GOT3 (cell line): Measurements from ENCODE around the gene SERGEF.

Source experiments
- DNase-seq: peaks from one replicate; lab custom pipeline; 2025; ENCODE audit warnings: mixed read lengths; lab: John Stamatoyannopoulos, UW

The SERGEF gene

DNA sequence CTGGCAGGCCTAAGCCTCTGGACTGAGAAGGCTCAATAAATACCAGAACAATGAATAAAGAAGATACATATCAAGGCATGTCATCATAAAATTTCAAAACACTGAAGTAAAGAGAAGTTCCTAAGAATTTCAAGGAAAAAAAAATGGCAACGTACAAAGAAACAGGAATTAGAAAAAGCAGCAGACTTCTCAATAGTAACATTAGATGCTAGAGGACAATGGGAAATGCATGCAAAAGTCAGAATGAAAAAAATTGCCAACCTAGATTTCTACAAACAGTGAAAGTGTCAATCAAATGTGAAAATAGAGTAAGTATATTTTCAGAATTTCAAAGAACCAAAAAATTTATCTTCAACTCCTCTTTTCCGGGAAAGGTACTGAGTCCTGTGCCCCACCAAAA lies 153.3 kb downstream of the SERGEF start:
- no peak for DNase-seq

DNA sequence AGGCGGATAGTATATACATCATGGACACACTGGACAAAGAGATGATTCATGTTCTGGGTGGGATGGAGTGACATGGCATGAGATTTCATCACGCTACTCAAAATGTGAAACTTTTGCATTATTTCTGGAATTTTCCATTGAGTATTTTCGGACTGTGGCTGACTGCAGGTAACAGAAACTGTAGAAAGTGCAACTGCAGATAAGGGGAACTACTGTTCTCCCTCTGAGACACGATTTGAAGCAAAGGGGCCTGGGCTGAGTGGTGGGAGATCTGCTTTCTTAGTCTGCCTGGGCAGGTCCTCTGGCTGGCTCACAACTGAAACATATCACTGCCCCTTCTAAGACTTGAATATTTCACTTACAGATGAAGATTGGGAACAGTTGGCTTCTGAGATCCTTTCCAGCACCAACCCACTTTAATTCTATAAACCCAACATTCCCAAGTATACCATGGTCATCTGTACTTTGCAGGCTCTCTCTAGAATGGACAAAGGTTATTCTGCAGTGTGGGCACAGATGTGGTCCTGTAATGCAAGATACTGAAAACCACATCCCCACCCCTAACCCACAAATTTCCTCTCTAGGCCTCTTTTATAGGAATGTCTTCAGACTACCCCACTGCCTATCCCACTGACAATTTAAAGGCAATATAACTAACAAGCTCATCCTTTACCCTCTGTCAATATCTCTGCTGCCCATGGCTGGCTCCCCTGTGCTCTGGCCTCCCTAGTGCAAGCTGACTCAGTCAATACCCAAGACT lies 157.1 kb downstream of the SERGEF start:
- DNase-seq: no peak

DNA sequence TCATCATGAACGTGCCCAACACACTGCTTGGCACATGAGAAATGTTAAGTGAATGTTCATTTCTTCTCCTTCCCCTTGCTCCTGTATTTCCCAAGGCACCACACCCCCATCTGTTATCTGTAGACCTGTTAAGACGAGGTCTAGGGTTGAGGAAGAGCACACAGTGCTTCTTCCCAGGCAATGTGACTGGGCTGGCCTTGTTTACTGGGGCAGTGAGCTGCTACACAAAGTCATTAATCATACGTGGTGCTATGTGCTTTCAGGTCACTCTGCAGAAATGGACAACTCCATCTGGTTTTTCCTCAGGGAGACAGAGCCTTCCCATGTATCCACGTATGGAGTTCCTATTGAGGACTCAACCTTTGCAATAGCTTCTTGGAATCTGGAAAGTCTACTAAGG lies 159.6 kb downstream of the SERGEF start:
- no peak for DNase-seq

DNA sequence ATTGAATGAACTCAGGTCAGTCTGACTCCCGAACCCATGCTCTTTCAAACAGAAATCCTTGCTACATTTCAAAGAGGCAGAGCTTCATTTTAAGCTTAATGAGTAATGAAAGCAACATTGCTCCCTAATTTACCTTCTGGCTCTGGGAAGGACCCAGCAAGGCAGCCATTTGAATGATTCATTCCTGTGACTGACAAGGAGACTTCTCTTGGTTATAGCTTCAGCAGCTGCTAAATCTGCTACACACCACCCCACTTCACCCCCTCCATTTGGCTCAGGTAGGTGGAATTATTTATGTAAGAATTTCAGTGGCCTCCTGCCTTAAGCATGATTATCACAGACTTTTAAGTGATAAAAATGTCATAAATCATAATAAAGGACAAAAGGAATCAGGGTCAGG lies 160.6 kb downstream of the SERGEF start:
- DNase-seq: no peak

DNA sequence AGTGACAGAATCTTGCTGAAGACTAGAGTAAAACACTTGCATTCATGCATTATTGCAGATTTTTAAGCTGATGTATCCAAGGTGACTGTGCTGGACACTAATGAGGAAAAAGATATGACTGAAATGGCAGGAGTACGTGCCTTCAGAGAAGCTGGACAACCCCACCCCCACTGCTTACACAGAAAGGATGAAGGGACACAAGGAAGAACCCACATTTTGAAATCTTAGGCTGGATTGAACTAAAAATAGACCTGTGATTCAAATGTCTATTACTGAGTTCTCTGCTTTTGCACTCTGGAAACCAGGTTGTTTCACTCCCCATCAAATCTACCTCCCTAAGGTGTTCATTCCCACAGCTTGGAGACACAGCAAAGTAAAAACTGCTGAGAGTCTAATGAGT lies 161.2 kb downstream of the SERGEF start:
- no peak for DNase-seq

DNA sequence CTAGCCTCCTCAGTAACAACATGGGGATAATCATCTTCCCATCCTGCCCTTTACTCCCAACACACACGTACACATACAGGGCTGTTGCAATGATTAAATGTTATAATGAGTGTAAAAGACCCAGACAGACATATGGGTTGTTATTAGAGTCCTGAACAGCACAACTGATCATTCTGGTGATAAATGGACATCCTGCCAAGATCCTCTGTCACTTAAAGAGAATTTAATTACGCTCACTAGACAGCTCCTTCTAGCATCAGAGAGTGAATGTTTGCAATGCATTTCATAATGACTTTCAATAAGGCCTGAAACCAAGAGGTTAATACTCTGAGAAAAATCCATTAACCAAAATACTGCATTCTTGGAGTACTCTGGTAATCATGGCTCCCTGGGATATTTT lies 162.5 kb downstream of the SERGEF start:
- no peak for DNase-seq

DNA sequence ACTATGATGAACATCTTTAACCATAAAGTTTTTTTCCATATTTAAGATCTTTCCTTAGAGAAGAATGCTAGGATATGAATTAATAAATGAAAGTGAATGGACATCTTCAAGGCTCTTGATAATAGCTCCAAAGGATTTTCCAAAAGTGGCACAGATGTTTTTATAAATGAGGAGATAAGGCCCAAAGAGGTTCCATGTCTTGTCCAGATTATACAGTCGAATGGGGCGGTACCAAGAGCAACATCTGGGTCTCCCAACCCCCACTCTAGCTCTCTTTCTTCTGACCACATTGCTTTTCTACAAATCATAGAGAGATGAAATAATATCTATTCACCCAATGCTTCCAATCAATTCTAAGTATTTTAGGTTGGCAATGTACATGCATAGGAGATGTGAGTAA lies 164.1 kb downstream of the SERGEF start:
- no peak for DNase-seq

DNA sequence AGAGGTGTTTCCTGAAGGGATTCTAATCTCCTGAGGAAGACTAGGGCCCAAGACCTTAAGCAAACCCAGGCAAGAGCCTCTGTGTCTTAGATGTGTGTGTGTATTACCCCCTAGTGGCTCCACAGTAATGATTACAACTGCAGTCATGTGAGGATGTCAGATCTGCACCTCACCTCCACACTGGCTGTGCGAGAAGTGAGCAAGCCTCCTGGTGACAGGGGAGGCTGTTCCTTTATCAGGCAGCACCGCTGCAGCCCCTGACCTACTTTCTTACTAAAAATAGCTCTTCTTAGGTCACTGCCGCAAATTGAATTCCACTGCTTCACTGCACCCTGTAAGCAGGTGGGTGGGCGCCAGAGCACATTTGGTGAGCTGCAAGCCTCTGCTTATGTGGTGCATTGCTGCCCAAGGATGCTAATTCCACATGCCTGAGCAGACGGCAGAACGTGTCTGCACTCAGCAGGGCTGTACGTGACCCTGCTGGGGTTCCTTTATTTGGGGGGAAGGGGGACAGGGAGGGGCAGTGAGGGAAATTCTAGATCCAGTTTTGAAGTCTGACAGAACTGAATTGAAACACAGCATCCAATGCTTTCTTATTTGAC lies 165.9 kb downstream of the SERGEF start:
- DNase-seq: no peak

DNA sequence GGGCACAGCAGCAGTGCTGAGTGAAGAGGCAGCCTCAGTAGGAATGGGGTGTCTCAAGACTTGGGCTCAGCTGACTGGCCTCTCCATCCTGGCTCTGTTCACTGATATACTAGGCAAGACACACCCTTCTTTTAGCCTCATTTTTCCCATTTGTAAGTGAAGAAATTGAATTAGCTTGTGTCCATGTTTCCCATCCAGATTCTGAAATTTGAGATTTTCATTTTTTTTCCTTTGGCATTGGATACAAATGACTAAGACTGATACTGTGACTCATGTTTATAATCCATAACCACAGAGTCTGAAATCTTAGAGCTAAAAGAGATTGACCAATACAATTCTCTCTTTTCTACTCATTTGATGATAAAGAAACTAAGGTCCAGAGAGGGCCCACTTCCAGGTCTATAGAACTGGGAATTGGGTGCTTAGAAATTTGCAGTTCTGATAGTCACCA lies 167.4 kb downstream of the SERGEF start:
- DNase-seq: no peak

DNA sequence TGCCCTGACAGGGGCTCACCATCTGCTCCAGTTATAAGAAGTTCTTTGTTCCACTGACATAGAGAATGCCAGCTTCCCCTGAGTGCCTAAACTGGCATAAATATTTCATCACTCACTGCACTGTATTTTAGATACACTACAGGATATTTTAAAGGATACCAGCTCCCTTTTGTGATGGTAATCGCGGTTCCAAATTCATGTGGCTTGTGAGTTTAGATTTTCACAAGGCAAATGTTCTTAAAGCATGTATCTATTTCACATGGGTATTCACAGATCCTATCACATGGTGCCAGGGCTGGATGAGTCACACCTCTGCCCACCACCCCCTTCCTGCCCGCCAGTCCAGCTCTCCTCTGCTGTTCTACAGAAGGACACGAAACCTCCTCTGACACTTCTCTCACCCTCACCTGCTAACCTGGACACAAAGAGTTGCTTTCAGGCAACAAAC lies 172.7 kb downstream of the SERGEF start:
- no peak for DNase-seq

DNA sequence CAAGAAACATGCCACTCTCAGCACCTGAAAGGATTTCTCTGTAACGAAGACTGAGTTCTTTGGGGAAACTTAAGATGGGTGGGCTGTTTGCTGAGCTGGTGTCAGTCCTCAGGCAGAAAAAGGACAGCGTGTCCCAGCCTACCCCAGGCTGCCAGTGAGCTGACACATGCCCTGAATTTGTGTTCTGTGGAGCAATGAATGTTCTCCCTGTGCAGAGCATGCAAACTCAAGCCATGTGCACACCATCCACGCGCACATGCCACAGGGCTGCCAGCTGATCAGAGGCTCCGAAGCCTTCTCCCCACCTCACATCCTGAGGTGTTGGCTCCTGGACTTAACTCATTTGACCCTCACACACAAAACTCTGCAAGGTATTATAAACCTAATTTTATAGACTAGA lies 173.4 kb downstream of the SERGEF start:
- DNase-seq: no peak

DNA sequence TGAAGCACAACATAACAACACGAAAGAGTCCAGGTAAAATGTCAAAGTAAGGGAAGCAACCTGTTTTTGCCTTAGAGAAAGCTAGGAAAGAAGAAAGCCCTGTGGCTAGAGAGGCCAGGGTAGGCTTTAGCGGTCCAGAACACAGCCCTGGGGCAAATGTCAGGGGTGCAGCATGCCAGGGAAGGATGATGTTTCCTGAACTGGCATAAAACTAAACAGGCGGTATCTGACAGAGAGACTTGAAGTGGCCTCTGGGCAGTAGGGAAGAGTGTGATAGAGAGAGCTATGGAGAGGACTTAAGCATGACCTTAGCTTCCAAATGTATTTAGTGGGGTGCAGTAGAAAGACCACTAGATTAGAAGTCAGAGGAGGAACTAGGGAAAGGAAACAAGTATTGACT lies 174.7 kb downstream of the SERGEF start:
- DNase-seq: no peak

DNA sequence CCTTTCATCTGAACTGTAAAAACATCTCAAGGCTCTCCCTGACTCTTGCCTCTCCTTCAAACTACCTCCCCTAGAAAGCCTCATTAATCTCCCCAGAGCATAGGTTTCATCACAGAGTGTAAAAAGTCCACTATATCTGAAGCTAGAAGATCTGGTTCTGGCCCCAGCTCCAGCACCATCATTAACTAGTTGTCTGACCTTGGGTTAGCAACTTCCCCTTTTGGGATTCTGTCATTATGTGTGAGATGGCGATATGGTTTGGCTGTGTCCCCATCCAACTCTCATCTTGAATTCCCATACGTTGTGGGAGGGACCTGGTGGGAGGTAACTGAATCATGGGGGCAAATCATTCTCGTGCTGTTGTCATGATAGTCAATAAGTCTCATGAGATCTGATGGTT lies 181.0 kb downstream of the SERGEF start:
- no peak for DNase-seq

DNA sequence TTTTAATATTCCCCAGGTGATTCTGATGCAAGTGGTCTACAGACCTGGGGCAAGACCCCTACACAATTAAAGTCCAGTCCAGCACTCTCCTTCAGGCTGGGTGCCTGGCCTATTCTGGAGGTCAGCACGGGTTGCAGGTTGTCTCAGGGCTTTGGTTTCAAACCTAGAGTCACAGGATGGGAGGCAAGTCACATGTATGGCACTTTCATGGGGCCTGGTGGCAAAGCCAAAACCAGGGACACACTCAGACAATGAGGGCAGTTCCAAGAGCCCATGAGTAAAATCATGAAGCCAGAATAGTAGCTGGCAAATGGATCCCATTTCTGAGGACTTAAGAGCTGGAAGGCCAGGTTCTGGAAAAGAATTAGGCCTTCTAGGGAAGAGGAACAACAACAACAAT lies 181.6 kb downstream of the SERGEF start:
- no peak for DNase-seq

DNA sequence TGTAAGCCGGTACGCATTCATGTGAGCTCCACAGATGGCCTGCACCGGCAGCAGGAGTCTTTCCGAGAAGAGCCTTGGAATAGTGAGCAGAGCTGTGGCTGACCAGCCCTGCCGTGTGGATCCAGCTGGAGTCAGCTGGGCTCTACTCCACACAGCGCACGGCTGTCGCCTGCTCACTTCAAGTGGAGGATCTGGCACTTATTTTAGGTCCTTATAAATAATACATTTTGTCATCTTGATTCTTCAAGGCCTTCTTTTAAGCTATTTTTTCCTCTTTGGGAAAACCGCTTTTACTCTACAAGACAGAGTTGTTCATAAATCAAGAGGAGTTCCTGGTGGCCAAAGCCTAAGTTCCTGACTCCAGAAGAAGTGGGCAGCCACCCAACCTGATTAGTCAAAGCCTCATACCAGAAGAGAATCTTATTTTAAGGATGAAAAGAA lies 184.5 kb downstream of the SERGEF start:
- DNase-seq: no peak

DNA sequence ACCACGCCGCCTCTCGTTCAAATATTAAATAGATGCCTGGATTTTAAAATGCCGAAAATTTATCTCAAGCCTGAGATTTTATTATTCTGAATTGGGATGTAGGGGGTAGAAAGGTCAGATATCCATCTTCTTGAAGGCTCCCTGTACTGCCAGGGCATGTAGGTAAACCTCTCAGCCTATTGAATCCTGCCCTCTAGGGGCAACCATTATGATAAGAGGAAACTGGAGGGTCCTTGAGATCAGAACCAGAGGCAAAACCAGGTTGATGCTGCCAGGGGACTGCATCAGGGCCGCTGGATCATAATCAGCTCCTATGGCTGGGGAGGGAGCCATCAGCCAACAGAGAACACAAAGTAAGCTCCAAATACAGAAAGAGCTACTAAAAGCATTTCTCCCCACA lies 185.8 kb downstream of the SERGEF start:
- DNase-seq: no peak

DNA sequence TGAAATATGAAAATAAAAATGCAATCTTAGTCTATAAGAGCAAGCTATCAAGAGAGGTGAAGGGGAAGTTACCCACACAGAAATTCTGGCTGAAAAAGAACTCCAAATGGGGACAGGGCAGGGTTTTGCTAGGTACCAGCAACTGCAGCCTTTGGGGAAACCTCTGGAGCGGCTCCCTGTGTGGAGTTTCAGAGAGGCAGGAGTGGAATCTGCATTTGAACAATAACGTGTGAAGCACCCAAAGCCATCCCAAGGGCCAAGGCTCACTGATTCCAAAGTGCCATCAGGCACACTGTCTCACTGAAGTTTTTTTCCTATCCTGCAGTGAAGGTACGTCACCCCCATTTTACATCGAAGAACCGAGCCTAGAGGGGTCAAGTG lies 190.5 kb downstream of the SERGEF start:
- no peak for DNase-seq

DNA sequence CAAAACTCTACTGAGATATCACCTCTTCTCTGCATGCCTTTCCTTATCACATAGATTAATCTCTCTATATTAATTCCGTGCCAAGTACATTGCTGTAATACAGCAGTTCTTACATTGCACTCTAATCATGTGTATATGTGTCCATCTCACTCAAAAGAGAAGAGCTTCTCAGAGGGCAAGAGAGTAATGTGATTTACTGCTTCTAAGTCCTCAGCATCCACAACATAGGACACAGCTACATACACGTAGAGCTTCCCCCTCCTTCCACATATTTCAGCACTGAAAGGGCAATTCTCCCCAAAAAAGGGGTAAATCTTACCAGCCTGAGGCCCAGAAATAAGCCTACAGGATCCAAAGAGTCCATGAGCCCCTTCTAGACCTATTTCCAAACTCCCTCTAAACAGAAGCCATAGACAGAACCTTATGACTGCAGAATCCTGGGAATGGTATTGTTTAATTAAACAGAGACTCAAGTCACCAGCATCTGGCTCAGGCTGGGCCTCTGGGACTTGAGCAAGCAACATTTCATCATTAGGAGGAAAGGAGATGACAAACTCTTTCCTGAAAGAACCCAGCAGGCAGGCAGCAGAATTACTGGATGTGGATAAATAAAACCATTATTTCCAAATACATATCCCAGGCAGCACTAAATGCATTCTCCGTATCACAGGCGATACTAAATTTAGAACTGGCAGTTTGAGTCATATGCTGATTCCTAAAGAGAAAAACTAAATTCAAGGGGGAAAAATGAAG lies 191.0 kb downstream of the SERGEF start:
- no peak for DNase-seq

DNA sequence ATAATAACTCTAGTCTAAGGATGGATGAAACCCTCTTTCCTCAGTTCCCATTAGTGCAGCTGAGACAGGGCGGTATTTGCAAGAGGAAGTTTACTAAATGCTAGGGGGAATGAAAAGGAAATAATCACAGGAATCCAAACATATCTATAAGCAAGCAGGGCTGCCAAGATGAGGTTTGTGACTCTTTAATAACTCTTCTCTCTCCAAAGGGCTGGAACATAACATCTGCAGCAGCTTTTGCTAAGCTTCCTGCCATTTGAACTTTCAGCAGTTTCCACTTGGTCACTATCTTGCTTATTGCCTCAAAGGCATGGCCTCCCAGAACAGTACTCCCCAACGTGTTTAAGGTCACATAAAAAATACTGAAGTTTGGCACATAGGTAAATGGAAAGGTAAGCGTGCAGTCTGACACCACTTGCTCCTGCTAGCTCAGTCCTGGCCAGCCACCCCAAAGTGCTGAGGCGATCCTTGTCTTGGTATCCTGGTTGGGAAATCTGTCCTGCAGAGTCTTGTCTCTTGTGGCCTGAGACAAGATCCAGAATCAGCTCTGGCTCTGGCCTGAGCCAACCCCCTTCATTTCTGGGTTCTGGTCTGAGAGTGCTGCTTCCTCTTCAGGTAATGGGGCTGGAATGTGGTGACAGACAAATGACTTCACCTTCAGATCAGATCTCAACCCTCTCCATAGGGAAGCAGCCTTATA lies 196.5 kb downstream of the SERGEF start:
- DNase-seq: no peak

DNA sequence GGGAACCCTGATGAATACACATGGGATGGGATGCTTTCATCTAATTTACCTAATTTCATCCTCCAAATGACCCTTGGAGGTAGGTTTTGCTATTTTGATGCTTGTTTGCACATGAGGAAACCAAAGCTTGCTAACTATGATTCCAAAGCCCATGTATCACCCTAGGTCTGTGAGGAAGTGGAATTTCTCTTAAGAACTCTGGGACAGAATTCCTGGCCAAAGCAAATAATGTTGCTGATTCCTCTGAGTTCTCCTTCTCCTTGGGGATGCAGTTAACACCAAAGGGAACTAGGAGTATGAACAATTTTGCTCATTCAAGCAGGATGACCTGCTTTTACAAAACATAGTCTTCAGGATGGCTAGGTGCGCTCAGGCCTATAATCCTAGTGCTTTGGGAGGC lies 198.3 kb downstream of the SERGEF start:
- DNase-seq: no peak

DNA sequence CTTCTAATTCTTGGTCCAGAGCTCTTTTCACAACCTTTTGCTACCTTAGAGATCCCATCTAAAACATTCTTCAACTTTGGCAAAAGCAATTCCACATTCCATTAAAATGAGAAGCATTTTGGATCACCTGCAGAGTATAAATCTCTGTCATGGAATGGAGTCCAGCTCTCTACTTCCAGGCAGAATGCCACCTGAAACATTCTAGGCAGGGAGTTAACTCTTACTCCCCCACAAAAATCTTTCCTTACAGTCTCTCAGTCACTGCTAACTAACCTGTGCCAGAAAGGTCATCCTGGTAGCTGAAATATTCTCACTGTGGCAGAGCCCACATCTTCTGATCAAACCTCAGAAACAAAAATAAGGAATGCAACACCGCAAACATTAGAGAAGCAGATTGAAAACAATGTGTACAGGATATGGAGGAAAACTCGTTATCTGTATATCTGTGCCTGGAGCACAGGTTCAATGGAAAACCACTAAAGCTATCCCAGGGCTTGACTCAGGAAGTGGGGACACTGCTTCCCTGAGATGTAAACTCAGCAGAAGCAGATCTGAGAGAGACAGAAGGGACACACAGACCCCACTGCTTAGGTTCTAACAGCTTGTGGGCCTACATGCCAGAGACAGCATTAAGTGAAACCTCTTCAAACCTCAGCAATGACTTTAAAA lies 199.3 kb downstream of the SERGEF start:
- DNase-seq: no peak

DNA sequence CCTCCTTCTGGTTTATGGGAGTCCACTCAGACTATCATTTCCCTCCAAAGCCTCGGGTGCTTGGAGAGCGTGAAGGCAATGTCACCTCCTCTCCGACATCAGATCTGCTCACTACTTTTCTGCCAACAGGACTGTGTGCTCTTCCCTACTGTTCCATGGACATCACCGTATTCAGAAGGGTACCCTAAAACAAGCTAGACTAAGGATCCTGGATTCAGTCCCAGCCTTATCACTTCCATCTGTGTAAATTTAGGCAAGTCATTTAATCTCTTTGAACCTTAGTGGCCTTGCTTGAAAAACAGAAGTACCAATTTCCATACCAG lies 200.0 kb downstream of the SERGEF start:
- no peak for DNase-seq
